Activated T-helper 2 cell treated with anti-CD3 and anti-CD28 coated beads, Interferon-gamma antibody, Interleukin-2, Interleukin-4, amounts not matched to agents 10 μg/mL and 5 μg/mL and 100 μg/mL, durations not matched to agents 14 hours and 24 hours and 36 hours (primary cell): ENCODE results near the gene ENOX1. TPM values are rescaled to one million over a fixed set of nuclear protein-coding genes. Genes with fewer than 3 reads are reported as not detected.

Experiments used
- DNase-seq: peaks from one replicate; pipeline ENCODE4 v3.0.0; 2021; ENCODE audit warnings: low spot score
- H3K27ac Mint-ChIP-seq: one replicate; pipeline ENCODE4 v1.8.0; 2021; ENCODE audit warnings: mixed read lengths
- H3K27me3 Mint-ChIP-seq: one replicate; pipeline ENCODE4 v1.8.0; 2021; ENCODE audit warnings: low read depth, mixed read lengths
- H3K36me3 Mint-ChIP-seq: one replicate; pipeline ENCODE4 v1.8.0; 2021; ENCODE audit warnings: low read depth, mixed read lengths
- H3K4me1 Mint-ChIP-seq: one replicate; pipeline ENCODE4 v1.8.0; 2021; ENCODE audit warnings: low read depth, mixed read lengths
- H3K4me3 Mint-ChIP-seq: one replicate; pipeline ENCODE4 v1.8.0; 2021; ENCODE audit warnings: low read depth, mild to moderate bottlenecking, moderate library complexity, mixed read lengths
- H3K9me3 Mint-ChIP-seq: one replicate; pipeline ENCODE4 v1.8.0; 2021; ENCODE audit warnings: mixed read lengths
- intact Hi-C: fragments of 100-400 bp; cut with micrococcal nuclease; formaldehyde crosslinking; loops from one replicate; pipeline ENCODE4 v1.15.1; 2023
- total RNA-seq: library from RNA; stranded (reverse); gene quantifications from 2 replicates; pipeline ENCODE4 v1.2.3, GENCODE V29; 2022

ENOX1 gene
- total RNA-seq, 1 donor from 2014 or later = 0.18 TPM

DNA sequence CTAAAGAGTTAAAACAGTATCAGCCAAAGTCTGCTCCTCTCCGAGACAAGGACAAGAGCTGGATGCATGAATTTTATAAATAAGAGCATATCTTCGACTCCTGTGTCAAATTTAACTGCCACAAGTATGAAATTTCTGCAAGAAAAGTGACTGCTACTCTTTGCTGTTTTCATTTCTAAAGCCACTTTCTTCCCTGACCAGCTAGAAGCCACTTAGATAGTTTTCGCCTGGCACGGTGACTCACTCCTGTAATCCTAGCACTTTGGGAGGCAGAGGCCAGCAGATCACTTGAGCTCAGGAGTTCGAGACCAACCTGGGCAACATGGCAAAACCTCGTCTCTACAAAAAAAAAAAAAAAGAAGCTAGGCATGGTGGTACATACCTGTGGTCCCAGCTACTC, 61.3 kb downstream of the ENOX1 start:
- Mint-ChIP-seq H3K4me3 (no peak overlapping the region), H3K36me3 (no peaks in the 10 kb centered on the region), H3K27ac (no peak overlapping the region), H3K9me3 (no peaks in the 10 kb centered on the region), H3K27me3 (peaks cover 3% of the 10 kb centered on the region), H3K4me1 (no peaks in the 10 kb centered on the region)
- intact Hi-C loops = no loop called here
- no peak for DNase-seq

DNA sequence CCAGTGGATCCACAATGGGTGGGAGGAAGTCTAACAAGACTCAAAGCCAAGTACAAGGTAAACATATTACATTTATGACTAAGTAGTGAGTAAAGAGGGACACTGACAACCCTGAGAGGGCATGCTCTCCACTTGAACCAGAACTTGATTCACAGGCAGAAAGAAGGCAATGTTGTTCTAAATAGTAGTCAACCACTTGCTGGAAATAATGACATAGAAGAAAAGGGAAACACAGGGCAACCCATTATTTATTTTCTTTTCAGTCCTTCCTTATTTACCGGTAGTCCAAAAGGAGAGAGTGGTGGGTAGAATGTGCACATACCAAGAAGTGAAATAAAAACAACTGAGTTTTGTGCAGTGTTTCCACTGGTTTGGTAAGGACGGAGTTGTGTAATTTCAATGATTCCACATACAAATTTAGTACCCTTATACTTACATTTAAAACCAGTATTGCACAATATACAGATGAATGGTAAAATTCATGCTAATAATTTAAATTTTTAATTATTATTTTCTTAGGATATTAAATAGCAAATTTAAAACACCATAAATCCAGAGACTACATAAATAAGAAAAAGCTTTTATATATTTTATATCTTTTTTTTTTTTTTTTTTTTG, 65.9 kb downstream of the ENOX1 start:
- intact Hi-C loops = no loop called here
- Mint-ChIP-seq H3K9me3 (no peaks in the 10 kb centered on the region), H3K4me3 (no peak overlapping the region), H3K27ac (no peak overlapping the region), H3K27me3 (no peaks in the 10 kb centered on the region), H3K36me3 (no peaks in the 10 kb centered on the region), H3K4me1 (no peaks in the 10 kb centered on the region)
- no peak for DNase-seq

DNA sequence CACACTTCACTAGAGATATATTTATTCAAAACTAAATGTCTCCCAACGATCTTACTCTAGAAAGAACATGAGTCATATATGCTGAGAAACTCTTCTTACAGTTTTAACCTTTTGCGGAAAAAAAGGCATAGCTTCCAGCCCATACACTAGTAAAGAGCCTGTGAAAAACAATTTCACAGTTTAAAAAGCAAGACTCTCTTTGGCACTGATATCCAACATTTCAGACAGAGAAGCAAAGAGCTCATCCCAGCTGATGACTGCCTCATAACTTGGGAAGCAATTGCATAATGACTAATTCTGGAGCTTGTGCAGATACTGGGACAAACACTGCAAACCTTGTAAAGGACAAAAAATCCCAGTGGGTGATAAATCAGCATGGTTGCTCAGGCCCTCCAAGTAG, 88.0 kb downstream of the ENOX1 start:
- Mint-ChIP-seq H3K4me3 (no peak overlapping the region), H3K27ac (no peak overlapping the region), H3K9me3 (no peaks in the 10 kb centered on the region), H3K36me3 (no peaks in the 10 kb centered on the region), H3K27me3 (peaks cover 4% of the 10 kb centered on the region), H3K4me1 (no peaks in the 10 kb centered on the region)
- intact Hi-C loops = no loop called here
- DNase-seq = no peak

DNA sequence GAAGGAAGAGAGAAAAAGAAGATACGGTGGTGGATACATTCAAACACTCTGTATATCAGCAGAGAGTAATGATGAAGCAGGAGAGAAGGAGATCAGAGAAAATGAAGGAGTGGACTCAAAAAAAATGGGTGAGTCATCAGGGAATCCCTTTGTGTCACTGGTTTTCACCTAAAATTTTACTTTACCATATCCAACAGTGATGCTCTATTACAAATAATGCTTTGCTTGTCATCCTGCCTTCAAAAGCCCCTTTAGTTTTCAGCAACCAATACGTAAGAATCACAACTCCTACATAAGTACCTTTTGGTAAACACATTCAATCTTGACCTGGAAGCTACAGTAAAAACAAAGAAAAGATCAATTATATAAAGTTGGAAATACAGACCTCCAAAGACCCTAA, 88.8 kb downstream of the ENOX1 start:
- intact Hi-C loops = no loop called here

DNA sequence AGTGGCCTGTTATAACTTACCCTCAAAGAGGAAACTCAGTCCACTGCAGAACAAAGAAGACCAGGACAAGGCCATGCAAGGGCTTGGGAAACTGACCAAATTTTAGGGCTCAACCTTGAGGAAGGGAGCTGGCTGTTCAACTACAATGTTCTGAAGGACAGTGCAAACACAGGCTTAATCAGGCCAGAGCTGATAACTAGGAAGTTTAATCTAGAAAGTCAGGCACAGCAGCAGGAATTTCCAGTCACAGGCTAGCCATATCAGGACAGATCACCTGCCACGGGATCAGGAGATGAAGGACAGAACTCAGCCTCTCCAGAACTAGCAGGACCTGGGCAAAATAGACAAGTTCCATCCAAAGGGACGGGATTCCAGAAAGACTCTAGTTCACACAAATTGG, 89.4 kb downstream of the ENOX1 start:
- Mint-ChIP-seq H3K27ac (no peak overlapping the region), H3K9me3 (no peaks in the 10 kb centered on the region), H3K4me1 (no peaks in the 10 kb centered on the region), H3K27me3 (peaks cover 4% of the 10 kb centered on the region), H3K36me3 (no peaks in the 10 kb centered on the region), H3K4me3 (no peak overlapping the region)
- no peak for DNase-seq
- intact Hi-C loops = no loop called here

More for the DNA sequence above, 88.8 kb downstream of the ENOX1 start:
- Mint-ChIP-seq H3K4me1 (no peaks in the 10 kb centered on the region), H3K9me3 (no peaks in the 10 kb centered on the region), H3K36me3 (no peaks in the 10 kb centered on the region), H3K4me3 (no peak overlapping the region), H3K27ac (no peak overlapping the region), H3K27me3 (peaks cover 4% of the 10 kb centered on the region)
- no peak for DNase-seq

DNA sequence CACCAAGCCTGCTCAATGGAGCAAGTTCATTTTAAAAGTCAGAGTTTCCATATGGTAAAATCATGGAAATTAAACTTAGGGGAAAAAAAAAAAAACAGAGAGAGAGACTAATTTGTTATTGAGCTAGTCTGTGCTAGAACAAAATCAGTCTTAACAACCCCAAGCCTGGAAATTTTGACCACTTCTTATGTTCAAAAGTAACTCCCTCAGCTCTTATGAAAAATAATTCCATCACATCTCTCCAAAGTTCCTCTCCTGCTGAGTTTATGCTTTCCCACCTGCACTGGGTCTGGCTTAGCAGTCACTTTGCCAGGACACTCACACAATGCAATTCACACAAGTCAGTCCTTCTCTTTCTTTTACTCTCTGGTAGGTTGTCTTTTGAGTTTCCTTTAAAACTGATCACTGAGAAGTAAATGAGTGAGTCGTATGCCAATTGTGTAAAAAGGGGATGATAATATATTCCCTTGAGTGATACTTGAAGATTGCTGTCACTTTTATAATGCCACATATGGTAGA, 92.6 kb downstream of the ENOX1 start:
- Mint-ChIP-seq H3K4me1 (no peaks in the 10 kb centered on the region), H3K27me3 (peaks cover 8% of the 10 kb centered on the region), H3K27ac (no peak overlapping the region), H3K9me3 (no peaks in the 10 kb centered on the region), H3K4me3 (no peak overlapping the region), H3K36me3 (no peaks in the 10 kb centered on the region)
- DNase-seq = no peak
- intact Hi-C loops = no loop called here

DNA sequence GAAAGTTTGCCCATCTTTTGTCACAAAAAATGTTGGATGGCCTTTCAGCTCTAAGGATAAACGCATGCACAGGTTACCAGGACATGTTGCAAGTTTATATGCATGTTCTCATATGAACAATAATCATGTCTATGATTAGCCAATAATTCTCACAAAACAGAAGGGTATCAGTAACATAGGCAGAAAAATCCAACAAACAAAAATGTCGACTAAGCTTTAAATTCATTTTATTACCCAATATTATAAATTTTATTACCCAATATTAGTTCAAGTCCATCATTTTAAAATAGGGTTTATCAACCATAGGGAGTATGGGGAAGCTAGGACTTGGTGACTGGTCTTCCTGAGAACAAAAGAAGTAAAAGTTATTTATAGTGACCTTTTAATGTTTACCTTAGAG, 93.1 kb downstream of the ENOX1 start:
- Mint-ChIP-seq H3K27ac (no peak overlapping the region), H3K4me3 (no peak overlapping the region), H3K27me3 (peaks cover 8% of the 10 kb centered on the region), H3K4me1 (no peaks in the 10 kb centered on the region), H3K9me3 (no peaks in the 10 kb centered on the region), H3K36me3 (no peaks in the 10 kb centered on the region)
- intact Hi-C loops = no loop called here
- no peak for DNase-seq

DNA sequence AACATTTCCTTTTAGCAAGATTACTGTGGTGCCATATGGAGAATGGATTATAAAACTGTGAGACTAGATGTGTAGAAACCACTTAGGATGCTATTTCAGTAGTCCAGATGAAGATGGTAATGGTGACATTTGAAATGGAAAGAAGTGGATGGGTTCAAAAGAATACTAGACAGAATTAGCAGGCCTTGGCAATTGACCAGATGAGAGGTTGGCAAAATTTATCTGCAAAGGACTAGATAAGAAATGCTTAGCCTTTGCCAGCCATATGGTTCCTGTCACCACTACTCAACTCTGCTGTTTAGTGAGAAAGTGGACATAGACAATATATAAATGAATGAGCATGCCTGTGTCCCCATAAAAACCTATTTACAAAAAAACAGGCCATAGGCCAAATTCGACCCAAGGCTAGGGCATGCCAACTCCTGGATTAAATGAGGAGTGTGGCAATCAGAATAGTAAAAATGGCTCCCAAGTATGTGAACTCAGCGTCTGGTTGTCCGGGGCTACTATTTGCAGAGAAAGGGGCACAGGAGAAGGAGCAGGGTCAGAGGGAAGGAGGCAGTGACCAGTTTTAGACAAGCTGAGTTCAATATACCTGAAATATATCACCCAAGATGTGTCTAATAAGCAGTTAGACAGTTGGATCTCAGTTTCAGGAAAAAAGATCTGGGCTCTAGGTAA, 98.4 kb downstream of the ENOX1 start:
- Mint-ChIP-seq H3K4me1 (no peaks in the 10 kb centered on the region), H3K4me3 (no peak overlapping the region), H3K27ac (no peak overlapping the region), H3K9me3 (no peaks in the 10 kb centered on the region), H3K27me3 (peaks cover 6% of the 10 kb centered on the region), H3K36me3 (no peaks in the 10 kb centered on the region)
- DNase-seq = no peak
- intact Hi-C loops = no loop called here

DNA sequence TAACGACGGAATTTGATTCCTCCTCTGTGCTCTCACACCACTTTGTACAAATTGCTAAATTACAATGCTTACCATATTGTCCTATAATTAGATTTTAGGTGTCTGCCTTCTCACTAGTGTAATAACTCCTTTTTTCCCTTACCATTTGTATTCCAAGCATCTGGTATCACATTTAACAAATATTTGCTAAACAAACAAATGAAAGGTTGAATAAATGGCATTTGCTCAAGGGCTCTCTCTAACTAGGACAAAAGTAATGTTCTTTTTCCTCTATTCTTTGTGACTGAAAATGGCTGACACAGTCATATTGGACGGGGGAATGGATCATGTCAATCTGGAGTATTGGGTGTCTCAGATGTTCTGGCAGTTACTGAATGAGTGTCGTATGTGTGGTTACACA, 99.7 kb downstream of the ENOX1 start:
- no peak for DNase-seq
- H3K27ac Mint-ChIP-seq = no peak overlapping the region
- no peak overlapping the region for H3K4me3 Mint-ChIP-seq
- no peaks in the 10 kb centered on the region for H3K9me3 Mint-ChIP-seq
- no peaks in the 10 kb centered on the region for H3K36me3 Mint-ChIP-seq
- intact Hi-C loops = no loop called here
- H3K4me1 Mint-ChIP-seq = no peaks in the 10 kb centered on the region
- peaks cover 6% of the 10 kb centered on the region for H3K27me3 Mint-ChIP-seq

DNA sequence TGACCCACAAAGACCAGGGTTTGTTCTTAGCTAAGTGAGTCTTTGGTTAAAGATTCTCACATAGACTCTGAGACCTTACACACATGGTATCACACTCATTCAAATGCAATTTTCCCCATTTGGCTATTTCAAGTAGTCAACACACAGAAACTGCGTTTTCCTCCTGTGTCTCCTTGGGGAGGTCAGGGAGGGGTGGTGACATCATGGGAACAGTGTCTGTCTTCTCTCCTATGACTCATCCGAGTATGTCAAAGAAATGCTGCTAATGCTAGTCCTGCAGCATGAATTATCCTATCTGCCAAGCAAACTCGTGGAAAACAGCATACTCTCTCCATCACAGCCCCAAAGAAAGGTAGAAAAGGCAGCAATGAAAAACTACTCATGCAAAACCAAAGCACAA, 100.2 kb downstream of the ENOX1 start:
- no peaks in the 10 kb centered on the region for H3K4me1 Mint-ChIP-seq
- H3K4me3 Mint-ChIP-seq = no peak overlapping the region
- no peak overlapping the region for H3K27ac Mint-ChIP-seq
- H3K9me3 Mint-ChIP-seq = no peaks in the 10 kb centered on the region
- intact Hi-C loops = no loop called here
- H3K36me3 Mint-ChIP-seq = no peaks in the 10 kb centered on the region
- no peak for DNase-seq
- H3K27me3 Mint-ChIP-seq = peaks cover 6% of the 10 kb centered on the region

DNA sequence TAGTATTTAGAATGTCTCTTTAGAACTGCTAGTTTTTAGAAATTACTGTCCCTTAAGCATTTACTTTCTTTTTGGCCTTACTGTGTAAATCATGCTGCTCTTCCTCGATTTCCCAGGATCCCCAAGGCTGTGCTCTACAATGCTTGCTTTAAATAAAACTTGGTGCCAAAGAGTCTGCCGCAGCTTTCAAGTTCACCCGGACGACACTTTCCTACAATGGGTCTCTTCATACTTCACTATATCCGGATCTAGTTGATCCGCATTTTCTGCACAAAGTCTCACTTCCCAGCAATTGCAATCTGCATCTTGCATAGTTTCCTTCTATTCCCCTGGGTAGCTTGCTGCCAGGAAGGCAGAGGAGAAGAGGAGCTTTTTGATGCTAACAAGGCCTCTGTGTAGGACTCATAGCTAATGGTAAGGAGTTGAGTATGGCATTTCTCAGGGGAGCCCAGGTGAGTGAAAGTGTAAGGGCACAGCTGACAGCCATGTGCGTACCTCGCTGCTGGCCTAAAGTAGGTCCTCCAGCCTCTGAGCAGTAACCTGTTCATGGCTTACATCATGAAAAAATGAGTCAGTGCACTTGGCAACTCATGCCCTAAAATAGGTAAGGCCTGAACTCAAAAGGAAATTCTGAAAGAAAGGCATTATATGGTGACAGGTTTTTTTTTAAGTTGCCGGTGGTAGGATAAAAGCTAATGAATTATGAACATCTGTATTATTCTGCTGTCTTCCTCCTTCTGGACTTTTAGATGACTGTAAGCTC, 101.6 kb downstream of the ENOX1 start:
- Mint-ChIP-seq H3K36me3 (no peaks in the 10 kb centered on the region), H3K4me1 (no peaks in the 10 kb centered on the region), H3K27ac (no peak overlapping the region), H3K27me3 (no peaks in the 10 kb centered on the region), H3K4me3 (no peak overlapping the region), H3K9me3 (no peaks in the 10 kb centered on the region)
- no peak for DNase-seq
- intact Hi-C loops = no loop called here

DNA sequence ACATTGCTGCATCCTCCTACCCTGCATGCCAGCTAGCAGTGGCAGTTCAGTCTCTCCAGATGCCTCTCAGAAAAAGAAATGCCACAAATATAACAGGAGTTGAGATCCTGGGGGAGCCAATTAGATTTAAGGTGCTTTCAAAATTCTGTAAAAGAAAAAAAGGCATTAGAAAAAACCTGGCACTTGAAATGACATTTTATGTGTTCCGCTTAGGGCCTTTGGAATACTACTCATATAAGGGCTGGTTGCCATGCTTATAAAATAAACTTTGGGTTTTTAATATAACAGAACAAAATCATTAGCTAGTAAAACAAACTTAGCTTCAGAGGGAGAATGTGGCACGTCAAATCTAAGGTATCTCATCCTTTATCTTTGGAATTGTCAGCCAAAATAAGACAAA, 104.1 kb downstream of the ENOX1 start:
- no peak for DNase-seq
- H3K27ac Mint-ChIP-seq = no peak overlapping the region
- H3K9me3 Mint-ChIP-seq = no peaks in the 10 kb centered on the region
- no peaks in the 10 kb centered on the region for H3K36me3 Mint-ChIP-seq
- H3K4me1 Mint-ChIP-seq = no peaks in the 10 kb centered on the region
- no peak overlapping the region for H3K4me3 Mint-ChIP-seq
- H3K27me3 Mint-ChIP-seq = peaks cover 1% of the 10 kb centered on the region
- intact Hi-C loops = no loop called here

DNA sequence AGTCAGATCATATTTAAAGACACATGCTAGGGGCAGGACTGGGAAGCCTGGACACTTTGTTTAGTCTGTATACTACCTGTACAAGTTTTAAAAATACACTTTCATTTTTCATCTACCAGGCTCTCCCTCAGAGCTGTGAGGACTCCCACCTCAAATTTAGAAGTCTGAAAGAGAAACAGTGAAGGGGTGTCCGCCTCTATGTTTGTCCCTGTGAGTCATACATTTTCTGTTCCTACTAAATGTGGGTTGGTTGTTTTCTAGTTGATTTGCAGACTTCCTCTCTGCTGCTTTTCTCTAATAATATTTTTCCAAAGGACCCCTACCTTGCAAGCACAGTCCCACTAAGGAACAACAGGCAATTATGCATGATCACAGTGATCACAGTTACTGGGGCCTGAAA, 110.5 kb downstream of the ENOX1 start:
- H3K27ac Mint-ChIP-seq = no peak overlapping the region
- intact Hi-C loops = no loop called here
- H3K36me3 Mint-ChIP-seq = no peaks in the 10 kb centered on the region
- no peak for DNase-seq
- H3K9me3 Mint-ChIP-seq = no peaks in the 10 kb centered on the region
- no peak overlapping the region for H3K4me3 Mint-ChIP-seq
- H3K27me3 Mint-ChIP-seq = peaks cover 1% of the 10 kb centered on the region
- no peaks in the 10 kb centered on the region for H3K4me1 Mint-ChIP-seq
